Natural killer cell treated with Interleukin-12 subunit alpha and Interleukin-12 subunit beta and Interleukin-15 and Interleukin-18, amount 100 ng/mL, for 72 hours (primary cell): ENCODE measurements around the gene HAAO. TPM values are rescaled to one million over a fixed set of nuclear protein-coding genes. Genes with fewer than 3 reads are reported as not detected.

Experiments
- ATAC-seq, 2 donors: fragments of 150-1000 bp; cut with Tn5 transposase in 1 of 2; sonication (Bioruptor Pico), chemical (Tn5 transposase) in 1 of 2; 2 replicates each; pipeline ENCODE4 v1.10.0; 2021
- DNase-seq: peaks from one replicate; pipeline ENCODE4 v3.0.0; 2022; ENCODE audit warnings: low spot score
- H3K27ac Mint-ChIP-seq, 2 donors: 1 replicate in 1 of 2; 2 replicates in 1 of 2; pipeline ENCODE4 v1.8.0; 2022; ENCODE audit warnings: mixed read lengths in 2 of 2, mild to moderate bottlenecking in 1 of 2, moderate library complexity in 1 of 2
- H3K27me3 Mint-ChIP-seq, 2 donors: 1 replicate in 1 of 2; 2 replicates in 1 of 2; pipeline ENCODE4 v1.8.0; 2022; ENCODE audit warnings: mixed read lengths in 2 of 2
- H3K36me3 Mint-ChIP-seq: one replicate; pipeline ENCODE4 v1.8.0; 2022; ENCODE audit warnings: mixed read lengths
- H3K4me1 Mint-ChIP-seq, 2 donors: 1 replicate in 1 of 2; 2 replicates in 1 of 2; pipeline ENCODE4 v1.8.0; 2022; ENCODE audit warnings: low read depth in 2 of 2, mixed read lengths in 2 of 2, mild to moderate bottlenecking in 1 of 2
- H3K4me3 Mint-ChIP-seq: one replicate; pipeline ENCODE4 v1.8.0; 2022; ENCODE audit warnings: mixed read lengths
- H3K9me3 Mint-ChIP-seq: 2 replicates; pipeline ENCODE4 v1.8.0; 2022; ENCODE audit warnings: mixed read lengths
- total RNA-seq, 2 donors: library from RNA; stranded (reverse); gene quantifications; one replicate each; pipeline ENCODE4 v1.2.3, GENCODE V29; 2022

Gene HAAO
- total RNA-seq, 2 donors from 2014 or later = not detected

GRCh38 chr2:42808301-42808700, 15.9 kb upstream of the HAAO start:
- no peaks in the 10 kb centered on the region for H3K36me3 Mint-ChIP-seq
- H3K27ac Mint-ChIP-seq = no peak overlapping the region
- DNase-seq (no peak), ATAC-seq (no peak)
- no peak overlapping the region for H3K4me3 Mint-ChIP-seq
- H3K27me3 Mint-ChIP-seq = peaks cover 3 to 6% of the 10 kb centered on the region in 2 donors
- H3K9me3 Mint-ChIP-seq = no peaks in the 10 kb centered on the region
- peaks cover 16 to 18% of the 10 kb centered on the region in 2 donors for H3K4me1 Mint-ChIP-seq

GRCh38 chr2:42806786-42807185, 14.4 kb upstream of the HAAO start:
- Mint-ChIP-seq H3K4me1 (peaks cover 7 to 13% of the 10 kb centered on the region in 2 donors), H3K9me3 (no peaks in the 10 kb centered on the region), H3K27ac (no peak overlapping the region), H3K36me3 (no peaks in the 10 kb centered on the region), H3K27me3 (peaks cover 14 to 18% of the 10 kb centered on the region in 2 donors), H3K4me3 (no peak overlapping the region)
- ATAC-seq (no peak), DNase-seq (no peak)

GRCh38 chr2:42804891-42805290, 12.5 kb upstream of the HAAO start:
- H3K27me3 Mint-ChIP-seq = peaks cover 18 to 23% of the 10 kb centered on the region in 2 donors
- H3K9me3 Mint-ChIP-seq = no peaks in the 10 kb centered on the region
- no peak overlapping the region for H3K4me3 Mint-ChIP-seq
- DNase-seq = no peak
- no peak for ATAC-seq
- H3K4me1 Mint-ChIP-seq = peaks cover 0 to 4% of the 10 kb centered on the region in 2 donors
- H3K36me3 Mint-ChIP-seq = no peaks in the 10 kb centered on the region
- H3K27ac Mint-ChIP-seq = no peak overlapping the region

GRCh38 chr2:42804338-42804737, 12.0 kb upstream of the HAAO start:
- no peak overlapping the region for H3K27ac Mint-ChIP-seq
- no peaks in the 10 kb centered on the region for H3K36me3 Mint-ChIP-seq
- peaks cover 18 to 23% of the 10 kb centered on the region in 2 donors for H3K27me3 Mint-ChIP-seq
- peak; percentile 44 to 49 for ATAC-seq
- peaks cover 0 to 4% of the 10 kb centered on the region in 2 donors for H3K4me1 Mint-ChIP-seq
- DNase-seq = no peak
- no peak overlapping the region for H3K4me3 Mint-ChIP-seq
- no peaks in the 10 kb centered on the region for H3K9me3 Mint-ChIP-seq

GRCh38 chr2:42802150-42802549, 9.8 kb upstream of the HAAO start:
- peaks cover 18 to 23% of the 10 kb centered on the region in 2 donors for H3K27me3 Mint-ChIP-seq
- ATAC-seq (no peak), DNase-seq (no peak)
- H3K36me3 Mint-ChIP-seq = no peaks in the 10 kb centered on the region
- H3K4me1 Mint-ChIP-seq = no peaks in the 10 kb centered on the region
- no peak overlapping the region for H3K4me3 Mint-ChIP-seq
- no peak overlapping the region for H3K27ac Mint-ChIP-seq
- H3K9me3 Mint-ChIP-seq = no peaks in the 10 kb centered on the region

- Mint-ChIP-seq H3K9me3 (no peaks in the 10 kb centered on the region), H3K27ac (no peak overlapping the region), H3K4me3 (no peak overlapping the region), H3K27me3 (peaks cover 21 to 27% of the 10 kb centered on the region in 2 donors), H3K36me3 (no peaks in the 10 kb centered on the region), H3K4me1 (peaks cover 0 to 3% of the 10 kb centered on the region in 2 donors)
- ATAC-seq (no peak), DNase-seq (no peak)
These were observed 9.0 kb upstream of the HAAO start for GRCh38 chr2:42801381-42801780.

- no peak for ATAC-seq
- no peak for DNase-seq
- H3K27me3 Mint-ChIP-seq = peaks cover 23 to 30% of the 10 kb centered on the region in 2 donors
These were observed 8.6 kb upstream of the HAAO start for GRCh38 chr2:42800981-42801380.

GRCh38 chr2:42800461-42800962, 8.1 kb upstream of the HAAO start:
- ATAC-seq (no peak), DNase-seq (no peak)
- H3K27me3 Mint-ChIP-seq = peaks cover 26 to 34% of the 10 kb centered on the region in 2 donors
- no peak overlapping the region for H3K27ac Mint-ChIP-seq
- no peak overlapping the region for H3K4me3 Mint-ChIP-seq
- H3K36me3 Mint-ChIP-seq = no peaks in the 10 kb centered on the region
- peaks cover 0 to 6% of the 10 kb centered on the region in 2 donors for H3K4me1 Mint-ChIP-seq
- H3K9me3 Mint-ChIP-seq = no peaks in the 10 kb centered on the region

More at GRCh38 chr2:42800981-42801380, 8.6 kb upstream of the HAAO start:
- Mint-ChIP-seq H3K27ac (no peak overlapping the region), H3K9me3 (no peaks in the 10 kb centered on the region), H3K36me3 (no peaks in the 10 kb centered on the region), H3K4me1 (peaks cover 0 to 6% of the 10 kb centered on the region in 2 donors), H3K4me3 (no peak overlapping the region)

GRCh38 chr2:42799881-42800280, 7.5 kb upstream of the HAAO start:
- H3K36me3 Mint-ChIP-seq = no peaks in the 10 kb centered on the region
- DNase-seq (no peak), ATAC-seq (no peak)
- H3K9me3 Mint-ChIP-seq = no peaks in the 10 kb centered on the region
- H3K27me3 Mint-ChIP-seq = peaks cover 27 to 40% of the 10 kb centered on the region in 2 donors
- peaks cover 0 to 6% of the 10 kb centered on the region in 2 donors for H3K4me1 Mint-ChIP-seq
- no peak overlapping the region for H3K4me3 Mint-ChIP-seq
- no peak overlapping the region for H3K27ac Mint-ChIP-seq

GRCh38 chr2:42797281-42797680, 4.9 kb upstream of the HAAO start:
- ATAC-seq (no peak), DNase-seq (no peak)
- Mint-ChIP-seq H3K9me3 (no peaks in the 10 kb centered on the region), H3K27ac (no peak overlapping the region), H3K27me3 (peaks cover 26 to 43% of the 10 kb centered on the region in 2 donors), H3K4me3 (no peak overlapping the region), H3K36me3 (no peaks in the 10 kb centered on the region), H3K4me1 (peaks cover 4 to 6% of the 10 kb centered on the region in 2 donors)

- H3K27ac Mint-ChIP-seq = peak overlapping the region in 1 of 2 donors; percentile 63
- H3K4me3 Mint-ChIP-seq = peak overlapping the region; percentile 70
- ATAC-seq = no peak
- no peak for DNase-seq
- no peaks in the 10 kb centered on the region for H3K36me3 Mint-ChIP-seq
- no peaks in the 10 kb centered on the region for H3K9me3 Mint-ChIP-seq
- peaks cover 28 to 43% of the 10 kb centered on the region in 2 donors for H3K27me3 Mint-ChIP-seq
- H3K4me1 Mint-ChIP-seq = peaks cover 8 to 11% of the 10 kb centered on the region in 2 donors
These were observed 4.3 kb upstream of the HAAO start for GRCh38 chr2:42796427-42797248.

GRCh38 chr2:42795841-42796301, 3.5 kb upstream of the HAAO start:
- peaks cover 11 to 14% of the 10 kb centered on the region in 2 donors for H3K4me1 Mint-ChIP-seq
- H3K36me3 Mint-ChIP-seq = no peaks in the 10 kb centered on the region

GRCh38 chr2:42795275-42795674, 2.9 kb upstream of the HAAO start:
- ATAC-seq (no peak), DNase-seq (no peak)
- H3K36me3 Mint-ChIP-seq = no peaks in the 10 kb centered on the region
- no peak overlapping the region for H3K4me3 Mint-ChIP-seq
- H3K27me3 Mint-ChIP-seq = peaks cover 35 to 49% of the 10 kb centered on the region in 2 donors
- H3K4me1 Mint-ChIP-seq = peaks cover 11 to 14% of the 10 kb centered on the region in 2 donors
- H3K27ac Mint-ChIP-seq = no peak overlapping the region
- no peaks in the 10 kb centered on the region for H3K9me3 Mint-ChIP-seq

More at GRCh38 chr2:42795841-42796301, 3.5 kb upstream of the HAAO start:
- Mint-ChIP-seq H3K4me3 (no peak overlapping the region), H3K9me3 (no peaks in the 10 kb centered on the region), H3K27me3 (peaks cover 32 to 47% of the 10 kb centered on the region in 2 donors), H3K27ac (peak overlapping the region in 1 of 2 donors; percentile 63)
- ATAC-seq (no peak), DNase-seq (no peak)
